Smooth muscle cell (in vitro differentiated cells): ENCODE results near the gene SLC9A7. TPM values are rescaled to one million over a fixed set of nuclear protein-coding genes. Genes with fewer than 3 reads are reported as not detected.
A peak's percentile ranks its signal among the peaks of the same experiment; 100 is the strongest.

Experiments
- DNase-seq: peaks from one replicate; lab custom pipeline; 2025; ENCODE audit not compliant: unreplicated experiment; lab: John Stamatoyannopoulos, UW
- H2AFZ ChIP-seq: fragments of 200-600 bp; sonication (generic); 2 replicates; pipeline ENCODE4 v1.6.0; 2016; ENCODE audit warnings: antibody characterized with exemption, low read depth, mild to moderate bottlenecking
- H3F3A ChIP-seq: fragments of 200-600 bp; sonication (generic); 2 replicates; pipeline ENCODE4 v1.6.0; 2017; ENCODE audit warnings: antibody characterized with exemption, low read depth
- H3K27ac ChIP-seq: fragments of 200-600 bp; sonication (generic); 2 replicates; pipeline ENCODE4 v1.5.1; 2016; ENCODE audit warnings: low read depth, mild to moderate bottlenecking
- H3K27me3 ChIP-seq: fragments of 200-600 bp; sonication (generic); 2 replicates; pipeline ENCODE4 v1.6.1; 2016; ENCODE audit warnings: low read depth, mild to moderate bottlenecking
- H3K36me3 ChIP-seq: fragments of 200-600 bp; sonication (generic); 2 replicates; pipeline ENCODE4 v1.5.1; 2016; ENCODE audit warnings: low read depth
- H3K4me1 ChIP-seq: fragments of 200-600 bp; sonication (generic); 2 replicates; pipeline ENCODE4 v1.5.1; 2016; ENCODE audit warnings: low read depth
- H3K4me2 ChIP-seq: fragments of 200-600 bp; sonication (generic); 2 replicates; pipeline ENCODE4 v1.6.0; 2016; ENCODE audit warnings: mild to moderate bottlenecking
- H3K4me3 ChIP-seq: fragments of 200-600 bp; sonication (generic); 2 replicates; pipeline ENCODE4 v1.5.1; 2016; ENCODE audit warnings: mild to moderate bottlenecking
- H3K79me2 ChIP-seq: fragments of 200-600 bp; sonication (generic); 2 replicates; pipeline ENCODE4 v1.6.0; 2016; ENCODE audit warnings: low read depth, mild to moderate bottlenecking
- H3K9ac ChIP-seq: fragments of 200-600 bp; sonication (generic); 2 replicates; pipeline ENCODE4 v1.6.0; 2016; ENCODE audit warnings: low read depth
- H3K9me3 ChIP-seq: fragments of 200-600 bp; sonication (generic); replicated peaks from 2 replicates; pipeline ENCODE4 v1.5.1; 2016; ENCODE audit warnings: low read depth
- H4K20me1 ChIP-seq: fragments of 200-600 bp; sonication (generic); 2 replicates; pipeline ENCODE4 v1.6.0; 2016; ENCODE audit warnings: low read depth
- WGBS: methylation state at CpG from one replicate; pipeline ENCODE4 v1.1.7; 2016; ENCODE audit warnings: low lambda C conversion rate; 5-methylcytosine and 5-hydroxymethylcytosine counted together
- polyA plus RNA-seq: library from polyadenylated mRNA; unstranded; fragments of >200 nt; fragmentation: Nextera tagmentation; extraction: Ambion mirVana; gene quantifications from 2 replicates; pipeline ENCODE4 v1.2.1, GENCODE V29; 2016
- total RNA-seq: library from RNA; depleted of rRNA; stranded (reverse); fragments of >200 nt; gene quantifications from 2 replicates; pipeline ENCODE4 v1.2.3, GENCODE V29; 2014
- TF ChIP-seq, protein P1 (sequence below): fragments of 200-600 bp; sonication (generic); IDR thresholded peaks from 2 replicates; pipeline ENCODE4 v1.5.1; 2017; ENCODE audit warnings: borderline replicate concordance, mild to moderate bottlenecking, antibody characterized with exemption; ENCODE audit not compliant: insufficient read depth, poor library complexity, severe bottlenecking

SLC9A7 gene
- total and polyA plus RNA-seq, 2 experiments from 2014 or later, result 0.83 to 6.7 TPM

GRCh38 chrX:46588263-46588662, 170.7 kb downstream of the SLC9A7 start:
- no peaks in the 10 kb centered on the region for H3F3A ChIP-seq
- no peaks in the 10 kb centered on the region for H4K20me1 ChIP-seq
- H3K36me3 ChIP-seq, result no peaks in the 10 kb centered on the region
- peak overlapping the region; percentile 26 for H3K27ac ChIP-seq
- peaks cover 6% of the 10 kb centered on the region for H3K4me1 ChIP-seq
- 36% methylated on average over 4 of the region's 4 CpGs for WGBS
- TF ChIP-seq, protein P1, sequence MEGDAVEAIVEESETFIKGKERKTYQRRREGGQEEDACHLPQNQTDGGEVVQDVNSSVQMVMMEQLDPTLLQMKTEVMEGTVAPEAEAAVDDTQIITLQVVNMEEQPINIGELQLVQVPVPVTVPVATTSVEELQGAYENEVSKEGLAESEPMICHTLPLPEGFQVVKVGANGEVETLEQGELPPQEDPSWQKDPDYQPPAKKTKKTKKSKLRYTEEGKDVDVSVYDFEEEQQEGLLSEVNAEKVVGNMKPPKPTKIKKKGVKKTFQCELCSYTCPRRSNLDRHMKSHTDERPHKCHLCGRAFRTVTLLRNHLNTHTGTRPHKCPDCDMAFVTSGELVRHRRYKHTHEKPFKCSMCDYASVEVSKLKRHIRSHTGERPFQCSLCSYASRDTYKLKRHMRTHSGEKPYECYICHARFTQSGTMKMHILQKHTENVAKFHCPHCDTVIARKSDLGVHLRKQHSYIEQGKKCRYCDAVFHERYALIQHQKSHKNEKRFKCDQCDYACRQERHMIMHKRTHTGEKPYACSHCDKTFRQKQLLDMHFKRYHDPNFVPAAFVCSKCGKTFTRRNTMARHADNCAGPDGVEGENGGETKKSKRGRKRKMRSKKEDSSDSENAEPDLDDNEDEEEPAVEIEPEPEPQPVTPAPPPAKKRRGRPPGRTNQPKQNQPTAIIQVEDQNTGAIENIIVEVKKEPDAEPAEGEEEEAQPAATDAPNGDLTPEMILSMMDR, result no peak
- H3K9ac ChIP-seq, result no peak overlapping the region
- no peak overlapping the region for H2AFZ ChIP-seq
- peak overlapping the region; percentile 13 for H3K4me2 ChIP-seq
- H3K27me3 ChIP-seq, result no peaks in the 10 kb centered on the region
- H3K4me3 ChIP-seq, result no peak overlapping the region
- DNase-seq, result no peak
- H3K79me2 ChIP-seq, result no peaks in the 10 kb centered on the region
- no peaks in the 10 kb centered on the region for H3K9me3 ChIP-seq

GRCh38 chrX:46587753-46588171, 171.2 kb downstream of the SLC9A7 start:
- no peaks in the 10 kb centered on the region for H4K20me1 ChIP-seq
- TF ChIP-seq, protein P1, result no peak
- H3K9me3 ChIP-seq, result no peaks in the 10 kb centered on the region
- WGBS, result 37% methylated on average over 5 of the region's 5 CpGs
- peaks cover 11% of the 10 kb centered on the region for H3K4me1 ChIP-seq
- H3K4me2 ChIP-seq, result peak overlapping the region; percentile 13
- H3F3A ChIP-seq, result no peaks in the 10 kb centered on the region
- no peaks in the 10 kb centered on the region for H3K27me3 ChIP-seq
- no peak overlapping the region for H2AFZ ChIP-seq
- no peak for DNase-seq
- H3K36me3 ChIP-seq, result no peaks in the 10 kb centered on the region
- peak overlapping the region; percentile 26 for H3K27ac ChIP-seq
- no peak overlapping the region for H3K4me3 ChIP-seq
- no peaks in the 10 kb centered on the region for H3K79me2 ChIP-seq
- no peak overlapping the region for H3K9ac ChIP-seq

- Histone ChIP-seq H4K20me1 (no peaks in the 10 kb centered on the region), H3K9me3 (no peaks in the 10 kb centered on the region), H3K4me1 (peaks cover 12% of the 10 kb centered on the region), H3K4me3 (no peak overlapping the region), H3K9ac (no peak overlapping the region), H3K36me3 (no peaks in the 10 kb centered on the region), H3K27me3 (no peaks in the 10 kb centered on the region), H3F3A (no peaks in the 10 kb centered on the region), H3K79me2 (no peaks in the 10 kb centered on the region), H3K27ac (peak overlapping the region; percentile 26), H3K4me2 (peak overlapping the region; percentile 13), H2AFZ (no peak overlapping the region)
- 46% methylated on average over 5 of the region's 5 CpGs for WGBS
- TF ChIP-seq, protein P1, result no peak
- no peak for DNase-seq
These were observed 171.8 kb downstream of the SLC9A7 start for GRCh38 chrX:46587158-46587557.

DNA sequence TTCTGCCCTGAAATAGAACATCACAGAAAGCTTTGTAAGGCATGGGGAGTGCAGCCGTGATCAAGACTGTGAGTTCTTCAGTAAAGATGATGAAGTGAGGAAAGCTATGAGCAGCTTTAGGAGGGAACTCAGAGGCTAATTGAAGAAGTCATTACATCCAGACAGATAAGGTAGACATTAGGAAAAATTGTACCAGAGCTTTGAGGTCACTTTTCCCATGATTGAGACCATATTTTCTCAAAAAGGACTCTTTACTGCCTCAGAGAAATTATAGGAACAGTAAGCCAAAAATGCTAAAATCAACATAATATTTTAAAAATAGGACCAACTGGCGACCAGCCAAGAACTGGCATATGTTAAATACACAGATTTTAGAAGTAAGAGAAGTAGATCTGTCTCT, 174.2 kb downstream of the SLC9A7 start:
- no peak overlapping the region for H2AFZ ChIP-seq
- no peaks in the 10 kb centered on the region for H3K27me3 ChIP-seq
- H3K4me3 ChIP-seq, result no peak overlapping the region
- H3F3A ChIP-seq, result no peaks in the 10 kb centered on the region
- WGBS, result 69% methylated on average over 2 of the region's 2 CpGs
- DNase-seq, result no peak
- peaks cover 12% of the 10 kb centered on the region for H3K4me1 ChIP-seq
- H3K4me2 ChIP-seq, result no peak overlapping the region
- TF ChIP-seq, protein P1, result no peak
- H4K20me1 ChIP-seq, result no peaks in the 10 kb centered on the region
- H3K27ac ChIP-seq, result no peak overlapping the region
- no peaks in the 10 kb centered on the region for H3K36me3 ChIP-seq
- H3K79me2 ChIP-seq, result no peaks in the 10 kb centered on the region
- no peaks in the 10 kb centered on the region for H3K9me3 ChIP-seq
- H3K9ac ChIP-seq, result no peak overlapping the region
